EH (cell line): ENCODE results near the gene ZNF277.
"Not testable (repeated sequence)": the region's sequence is repeated elsewhere in the genome, so short reads cannot be mapped to it uniquely, and the experiment has no call there.

Experiments
- DNase-seq: peaks from one replicate; pipeline ENCODE4 v3.0.0-alpha.2; 2015; ENCODE audit warnings: low read depth

Gene ZNF277

GRCh38 chr7:112292162-112292561, 85.7 kb downstream of the ZNF277 start:
- DNase-seq, result no peak

GRCh38 chr7:112293416-112293815, 86.9 kb downstream of the ZNF277 start:
- DNase-seq, result no peak

GRCh38 chr7:112296432-112296831, 89.9 kb downstream of the ZNF277 start:
- DNase-seq, result peak; percentile 35

DNA sequence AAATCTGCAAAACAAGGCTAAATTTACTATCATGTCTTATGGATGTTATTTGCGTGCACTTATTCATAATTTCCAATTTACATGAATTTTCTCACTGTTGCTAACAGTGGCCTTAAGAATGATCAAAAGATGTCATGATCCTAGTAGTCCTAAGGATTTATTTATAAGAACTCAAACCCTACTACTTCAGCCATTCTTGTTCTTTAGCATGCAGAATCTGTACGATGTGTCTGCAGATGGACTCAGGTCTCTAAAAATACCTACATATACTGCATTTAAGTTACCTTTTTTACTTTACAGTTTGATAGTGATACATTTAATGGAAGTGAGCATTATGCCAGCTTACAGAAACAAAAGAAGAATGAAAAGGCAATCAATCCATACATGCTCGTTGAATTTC, 91.2 kb downstream of the ZNF277 start:
- DNase-seq, result no peak

- DNase-seq, result no peak
Observed at GRCh38 chr7:112298543-112299100, 92.1 kb downstream of the ZNF277 start.

DNA sequence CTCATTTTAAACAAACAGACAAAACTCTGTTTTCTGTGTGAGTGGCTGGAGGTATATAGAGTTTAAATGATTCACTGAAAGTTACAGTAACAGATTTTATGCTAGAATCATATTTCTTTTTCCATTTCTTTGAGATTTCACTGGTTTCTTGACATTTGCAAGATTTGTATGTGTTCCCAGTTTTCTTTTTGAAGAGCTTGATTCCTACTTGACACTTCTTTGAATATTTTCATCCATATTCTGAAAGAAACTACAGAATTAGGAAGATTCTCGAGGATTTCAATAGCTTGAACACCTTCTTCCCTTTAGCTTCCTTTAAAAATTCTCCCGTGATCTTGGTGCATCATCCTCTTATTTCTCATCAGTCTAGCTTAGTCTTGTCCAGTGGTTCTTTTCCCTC, 93.6 kb downstream of the ZNF277 start:
- DNase-seq, result no peak

DNA sequence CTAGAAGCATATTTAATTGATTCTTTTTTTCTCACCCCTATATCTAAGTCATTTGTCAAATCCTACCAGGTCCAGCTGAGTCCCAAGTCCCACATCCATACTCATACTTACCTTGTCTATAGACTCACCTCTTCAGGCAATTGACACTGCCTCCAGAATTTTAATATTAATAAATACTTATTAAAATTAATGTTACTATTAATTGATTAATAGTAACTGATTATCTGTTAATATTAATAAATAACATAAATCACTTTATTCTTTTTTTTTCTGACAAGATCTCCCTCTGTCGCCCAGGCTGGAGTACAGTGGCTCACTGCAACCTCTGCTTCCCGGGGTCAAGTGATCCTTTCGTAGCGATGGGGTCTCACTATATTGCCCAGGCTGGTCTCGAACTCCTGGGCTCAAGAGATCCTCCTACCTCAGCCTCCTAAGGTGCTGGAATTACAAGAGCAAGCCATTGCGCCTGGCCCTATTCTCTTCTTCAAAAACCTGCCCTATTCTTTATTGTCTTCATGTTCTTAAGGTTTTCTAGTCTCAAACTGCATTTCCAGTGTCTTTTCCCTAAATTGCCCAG, 94.4 kb downstream of the ZNF277 start:
- DNase-seq, result no peak

- DNase-seq, result no peak
Observed at GRCh38 chr7:112302566-112302965, 96.1 kb downstream of the ZNF277 start.

DNA sequence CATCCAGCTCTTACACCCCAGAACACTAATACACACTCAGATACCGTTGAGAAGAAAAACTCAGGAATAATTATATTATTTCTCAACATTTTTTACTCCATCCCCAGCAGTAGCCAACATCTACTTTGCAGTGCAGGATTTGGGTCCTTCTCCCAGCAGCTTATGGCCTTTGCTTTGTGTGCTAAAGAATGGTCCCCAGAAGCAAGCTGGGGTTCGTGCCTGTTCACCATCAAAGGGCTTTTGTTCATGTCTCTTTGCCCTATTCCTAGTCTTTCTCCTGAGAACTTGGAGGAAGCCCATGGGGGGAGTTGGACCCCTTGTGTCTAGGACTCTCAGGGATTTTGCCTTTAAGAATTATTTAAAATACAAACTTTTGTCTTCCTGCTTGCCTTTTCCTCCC, 100.4 kb downstream of the ZNF277 start:
- no peak for DNase-seq

- no peak for DNase-seq
Observed at GRCh38 chr7:112307506-112307905, 101.0 kb downstream of the ZNF277 start.

GRCh38 chr7:112308974-112309373, 102.5 kb downstream of the ZNF277 start:
- no peak for DNase-seq

- DNase-seq, result not testable (repeated sequence)
Observed at GRCh38 chr7:112316803-112317202, 110.3 kb downstream of the ZNF277 start.

DNA sequence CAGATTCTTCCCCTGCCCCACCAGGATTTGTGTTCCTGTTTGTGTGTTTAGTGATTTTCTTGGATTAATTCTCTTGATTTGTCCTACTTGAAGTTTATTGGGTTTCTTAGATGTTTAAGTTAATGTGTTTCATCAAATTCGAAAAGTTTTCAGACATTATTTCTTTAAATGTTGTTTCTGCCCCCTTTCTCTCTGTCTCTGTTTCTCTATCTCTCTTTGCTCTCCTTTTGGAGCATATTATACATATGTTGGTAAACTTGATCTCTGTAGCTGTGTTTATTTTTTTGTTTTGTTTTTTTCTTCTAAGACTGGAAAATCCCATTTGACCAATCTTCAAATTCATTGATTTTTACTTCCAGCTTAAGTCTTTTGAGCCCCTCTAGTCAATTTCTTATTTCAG, 115.6 kb downstream of the ZNF277 start:
- DNase-seq, result no peak

DNA sequence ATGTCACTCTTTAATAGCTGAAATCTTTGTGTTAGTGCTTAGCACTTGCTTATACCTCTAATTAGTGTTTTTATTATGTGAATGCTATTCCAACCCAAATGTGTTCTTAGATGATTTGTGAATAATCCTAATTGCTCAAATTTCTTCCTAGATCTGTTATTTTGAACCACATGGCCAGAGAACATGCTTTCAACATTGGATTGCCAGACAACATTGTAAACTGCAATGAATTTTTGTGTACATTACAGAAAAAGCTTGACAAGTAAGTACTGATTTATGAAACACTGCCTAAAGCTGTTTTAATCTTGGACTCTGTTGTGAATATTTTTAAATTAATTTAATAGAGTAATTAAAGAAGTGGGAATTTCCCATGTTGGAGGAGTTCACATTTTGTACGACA, 121.1 kb downstream of the ZNF277 start:
- DNase-seq, result no peak

GRCh38 chr7:112331492-112331891, 125.0 kb downstream of the ZNF277 start:
- DNase-seq, result no peak

GRCh38 chr7:112334366-112334765, 127.9 kb downstream of the ZNF277 start:
- no peak for DNase-seq

DNA sequence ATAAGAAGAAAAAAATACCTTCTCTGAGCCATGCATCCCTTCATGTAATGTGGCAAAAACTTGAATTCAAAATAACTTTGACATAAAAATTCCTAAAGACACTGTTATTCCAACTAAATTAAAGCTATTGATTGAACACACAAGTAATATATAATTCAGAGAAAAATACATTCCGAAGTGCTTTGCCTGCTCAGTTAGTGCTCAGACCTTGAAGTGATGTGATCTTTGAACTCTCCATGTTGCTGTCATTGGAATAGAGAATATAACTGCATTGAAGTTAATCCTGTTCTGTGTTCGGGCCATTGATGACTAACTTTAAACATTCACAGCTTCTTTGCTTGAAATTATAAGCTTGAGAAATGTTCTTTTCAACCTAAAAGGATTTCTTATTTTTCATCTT, 129.8 kb downstream of the ZNF277 start:
- no peak for DNase-seq

DNA sequence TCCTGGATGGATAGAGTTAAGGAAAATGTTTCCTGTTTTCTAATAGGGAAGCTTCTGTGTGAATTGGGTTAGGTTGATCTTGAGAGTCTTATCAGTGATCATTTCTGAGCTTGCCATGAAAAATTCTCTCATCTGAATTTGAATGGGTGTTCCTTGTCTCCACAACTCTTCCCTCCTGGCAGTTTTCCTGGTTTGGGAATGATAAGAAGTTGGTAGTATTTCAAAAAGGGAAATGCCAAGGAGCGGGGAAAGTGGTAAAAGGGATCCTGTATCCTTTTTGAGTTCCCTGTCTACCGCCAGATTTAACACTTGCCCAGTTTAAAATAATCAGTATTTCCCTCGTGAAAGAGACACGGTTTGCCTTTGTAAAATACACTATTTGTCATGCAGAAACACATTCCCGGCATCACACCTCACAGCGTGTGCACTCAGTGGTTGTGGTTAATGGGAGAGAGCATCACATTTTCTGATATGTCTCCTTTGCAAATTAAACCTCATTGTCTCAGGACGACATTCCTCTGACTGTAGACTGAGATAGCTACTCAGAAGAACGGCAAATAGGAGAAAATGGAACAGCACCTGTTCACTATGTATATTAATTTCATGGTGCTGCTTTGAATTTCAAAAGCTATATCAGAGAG, 130.6 kb downstream of the ZNF277 start:
- no peak for DNase-seq

- no peak for DNase-seq
Observed at GRCh38 chr7:112337892-112338291, 131.4 kb downstream of the ZNF277 start.

DNA sequence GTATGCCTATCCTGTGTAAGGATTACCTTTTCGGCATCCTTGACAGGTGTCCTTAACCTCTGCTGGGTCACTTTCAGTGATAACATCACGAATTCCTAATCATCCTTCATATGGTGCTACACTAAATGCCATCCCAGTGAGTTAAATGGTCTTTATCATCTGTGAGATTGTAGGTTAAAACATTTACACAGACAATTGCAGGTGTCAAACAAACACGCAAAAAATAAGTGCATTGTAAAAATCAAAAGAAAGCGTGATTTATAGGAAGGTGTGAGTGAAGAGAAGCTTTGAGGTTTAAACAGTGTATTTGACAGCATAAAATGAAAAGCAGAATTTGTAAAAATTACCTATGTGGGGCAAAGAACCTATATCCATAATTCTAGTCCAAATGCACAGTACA, 132.3 kb downstream of the ZNF277 start:
- DNase-seq, result no peak

DNA sequence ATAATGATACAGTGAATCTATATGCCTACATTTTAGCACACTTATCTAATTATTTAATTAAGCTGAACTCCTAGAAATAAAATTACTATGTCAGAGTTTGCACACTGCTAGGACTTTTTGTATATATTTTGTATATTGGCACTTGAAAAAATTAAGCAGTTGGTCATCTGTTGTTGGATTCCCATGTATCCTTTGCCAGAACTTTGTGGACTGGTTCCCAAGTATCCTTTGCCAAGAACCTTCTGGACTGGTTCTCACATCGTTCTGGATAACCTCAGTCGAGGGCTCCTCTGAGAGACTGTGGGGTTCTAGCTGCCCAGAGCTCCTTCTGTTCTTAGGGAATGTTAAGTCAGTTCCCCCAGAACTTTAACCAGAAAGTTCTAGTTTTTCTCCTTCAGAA, 135.0 kb downstream of the ZNF277 start:
- DNase-seq, result no peak

GRCh38 chr7:112346381-112347060, 140.0 kb downstream of the ZNF277 start:
- no peak for DNase-seq

DNA sequence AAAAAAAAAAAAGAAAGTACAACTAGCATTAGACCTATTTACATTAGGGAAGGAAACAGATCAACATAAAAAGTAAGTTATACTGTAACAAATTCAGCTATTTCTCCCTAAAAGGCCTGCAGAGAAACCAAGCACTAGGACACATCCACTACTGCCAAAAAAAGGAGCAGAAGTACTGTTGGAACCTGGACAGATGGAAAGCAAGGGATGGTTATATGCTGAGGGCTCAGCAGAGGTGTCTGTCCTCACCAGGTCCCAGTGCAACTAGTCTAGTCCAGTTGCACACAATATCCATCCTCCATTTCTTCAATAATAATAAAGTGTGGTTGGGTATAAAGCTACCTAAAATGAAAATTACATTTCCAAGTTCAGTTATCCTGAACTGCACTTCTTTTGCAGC, 140.6 kb downstream of the ZNF277 start:
- no peak for DNase-seq
